ENCODE data around the gene CLCN5.

CLCN5 gene

DNA sequence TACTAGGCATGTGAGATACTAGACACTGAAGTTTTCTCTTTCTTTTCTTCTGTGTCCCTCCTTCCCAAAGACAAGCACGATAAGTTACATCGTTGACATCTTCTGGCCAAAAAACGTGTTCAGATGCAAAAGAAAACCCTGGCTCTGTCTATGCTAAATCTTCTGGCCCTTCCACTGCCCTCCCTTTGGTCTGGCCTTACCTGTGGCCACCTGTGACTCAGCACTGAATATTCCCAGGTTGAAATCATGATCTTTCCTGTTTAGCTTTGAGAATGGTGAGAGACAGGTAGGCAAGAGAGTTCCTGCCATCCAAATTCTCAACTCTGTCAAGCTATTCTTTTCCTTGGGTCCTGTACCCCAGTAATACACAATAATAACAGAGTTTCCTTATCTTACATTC is 12.3 kb downstream of the CLCN5 start:
- DNase-seq = no peak

DNA sequence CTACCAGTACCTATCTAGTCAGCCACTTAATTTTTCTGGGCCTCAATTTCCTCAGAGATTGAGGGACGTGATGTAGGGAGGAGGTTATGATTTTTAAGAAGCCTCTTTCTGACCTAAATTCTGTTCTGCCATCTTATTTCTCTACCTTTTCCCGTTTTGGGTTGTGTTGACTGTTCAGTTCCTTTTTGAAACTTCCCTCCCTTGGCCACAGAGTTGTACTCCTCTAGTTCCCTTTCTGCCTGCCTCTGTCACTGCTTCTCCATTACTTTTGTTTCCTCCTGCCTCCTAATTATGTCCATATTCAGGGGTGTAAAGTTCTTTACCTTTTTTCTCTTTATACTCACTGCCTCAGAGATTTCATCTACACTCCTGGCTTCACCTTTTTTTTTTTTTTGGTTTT is 25.4 kb downstream of the CLCN5 start:
- DNase-seq = no peak

DNA sequence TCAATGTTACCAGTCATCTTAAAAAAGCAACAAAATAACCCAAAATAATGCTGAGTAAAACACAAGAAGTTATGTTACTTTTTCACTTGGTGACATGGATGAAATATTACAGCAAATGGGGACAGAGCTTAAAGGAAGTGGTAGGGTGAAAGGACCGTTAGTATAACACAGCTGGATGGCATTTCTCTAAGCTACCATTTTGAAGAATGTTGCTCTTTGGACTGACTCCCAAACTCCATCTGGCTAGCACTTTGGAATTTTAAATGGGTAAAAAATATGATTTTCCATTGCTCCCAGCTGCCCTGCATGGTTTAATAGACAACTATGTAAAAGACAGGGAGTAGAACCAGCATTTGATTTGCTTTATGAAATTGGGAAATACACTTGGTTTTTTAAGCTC is 27.6 kb downstream of the CLCN5 start:
- DNase-seq = no peak

DNA sequence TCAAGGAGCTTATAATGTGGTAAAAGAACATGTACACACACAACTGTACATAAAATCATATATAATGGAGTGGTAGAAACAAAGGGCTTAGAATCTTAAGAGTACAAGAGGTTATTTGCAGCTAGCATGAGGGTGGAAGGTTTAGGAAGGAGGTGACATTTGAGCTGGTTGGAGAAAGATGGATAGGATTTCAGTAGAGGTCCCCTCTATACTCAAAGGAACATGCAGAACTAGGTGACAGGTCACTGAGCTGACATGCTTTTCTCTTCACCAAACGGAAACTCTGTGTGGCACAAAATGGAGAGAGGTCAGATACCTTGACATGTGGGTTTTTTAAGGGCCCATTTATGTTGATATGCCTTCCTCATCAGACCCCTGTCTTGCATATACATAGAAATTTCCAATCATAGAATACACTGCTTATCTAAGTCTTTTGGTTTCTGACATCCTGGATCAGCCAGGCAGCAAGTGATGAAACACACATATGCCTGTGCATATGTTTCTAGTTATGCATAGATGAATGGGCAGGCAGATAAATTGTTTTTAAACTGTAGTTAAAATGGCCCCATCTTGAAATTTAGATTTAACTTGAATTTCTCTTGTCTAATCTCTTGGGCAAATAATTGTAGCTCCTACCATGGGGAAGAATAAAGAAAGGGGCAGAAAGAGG is 29.3 kb downstream of the CLCN5 start:
- DNase-seq = no peak

DNA sequence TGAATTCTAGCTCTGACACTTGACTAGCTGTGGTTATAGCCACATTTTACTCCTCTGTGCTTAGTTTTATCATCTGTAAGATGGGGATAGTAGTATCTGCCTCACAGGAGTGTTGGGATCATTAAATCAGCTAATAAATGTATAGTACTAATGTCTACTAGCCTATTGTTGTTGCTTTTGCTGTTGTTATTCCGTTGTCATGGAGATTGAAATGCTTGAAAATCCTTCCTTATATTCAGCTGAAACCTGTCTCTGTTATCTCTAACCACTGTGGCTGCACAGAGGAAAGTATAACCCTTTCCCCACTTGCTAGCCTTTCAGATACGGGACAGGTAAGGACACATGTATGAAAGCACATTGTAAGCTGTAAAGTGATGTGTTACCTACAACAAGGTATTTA is 33.9 kb downstream of the CLCN5 start:
- DNase-seq = no peak

DNA sequence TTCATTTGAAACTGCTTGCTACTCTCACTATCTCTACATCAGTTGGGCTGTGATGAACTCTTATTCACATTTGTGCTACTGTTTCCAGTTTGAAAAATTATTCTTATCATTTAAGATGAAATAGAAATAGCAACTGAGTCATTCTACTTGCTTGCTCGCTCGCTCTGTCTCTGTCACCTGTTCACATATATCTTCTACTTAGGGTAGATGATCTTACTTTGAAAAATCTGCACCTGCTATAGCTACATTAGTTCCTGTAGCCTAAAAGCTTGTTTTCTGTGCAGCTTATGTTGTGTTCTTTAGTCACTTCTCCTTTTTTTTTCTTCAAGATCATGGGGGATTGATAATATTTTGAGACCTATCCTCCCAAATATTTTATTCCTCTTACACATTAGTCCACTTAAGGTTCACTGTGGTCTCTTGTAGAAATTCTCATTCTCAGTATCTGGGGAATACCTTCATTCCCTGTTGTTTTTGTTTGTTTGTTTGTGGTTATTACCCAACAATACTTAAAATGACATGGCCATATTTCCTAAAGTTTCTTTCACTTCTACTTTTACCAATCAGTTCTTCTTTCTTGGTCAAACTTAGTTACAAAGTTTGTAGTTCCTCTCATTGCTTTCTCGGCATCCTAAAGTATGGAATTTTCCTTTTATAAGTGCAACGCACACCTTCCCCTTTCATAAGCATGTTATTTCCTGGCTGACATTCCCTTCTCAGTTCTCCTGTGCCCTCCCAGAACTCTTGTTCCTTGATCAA is 36.5 kb downstream of the CLCN5 start:
- no peak for DNase-seq

DNA sequence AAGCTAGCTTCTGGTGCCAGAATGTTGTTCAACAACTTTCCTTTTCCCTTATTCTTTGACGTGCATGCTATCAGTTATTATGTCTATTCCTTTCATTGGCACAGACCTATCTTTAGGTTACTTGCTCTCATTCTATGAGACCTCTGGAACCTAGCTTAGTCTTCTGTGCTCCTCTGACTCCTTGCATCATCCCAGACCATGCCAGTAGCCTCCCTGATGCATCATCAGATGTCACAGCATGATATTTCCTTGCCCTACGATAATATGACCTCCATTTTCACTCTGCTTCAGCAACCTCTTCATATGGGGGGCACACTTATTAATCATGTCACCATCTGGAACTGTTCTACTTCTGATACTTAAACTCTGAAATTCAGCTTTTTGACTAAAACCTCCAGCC is 37.2 kb downstream of the CLCN5 start:
- no peak for DNase-seq

DNA sequence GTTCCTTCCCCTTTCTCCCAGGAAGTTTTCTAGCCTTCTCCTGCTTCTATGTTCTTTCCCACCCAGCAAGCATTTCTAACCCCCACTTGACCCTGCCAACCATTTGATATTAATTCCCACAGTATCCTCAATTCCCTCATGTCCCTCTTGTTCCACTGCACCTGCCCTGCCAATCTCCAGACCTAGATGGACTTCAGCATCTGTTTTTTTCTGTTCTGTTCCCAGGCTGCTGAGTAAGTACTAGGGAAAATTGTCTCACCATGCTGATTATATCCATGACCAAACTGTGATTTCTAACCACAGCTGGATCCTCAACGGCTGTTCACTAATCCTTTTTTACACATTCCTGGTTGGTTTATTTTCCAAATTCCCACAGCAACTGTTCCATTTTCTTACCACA is 37.7 kb downstream of the CLCN5 start:
- DNase-seq = no peak

DNA sequence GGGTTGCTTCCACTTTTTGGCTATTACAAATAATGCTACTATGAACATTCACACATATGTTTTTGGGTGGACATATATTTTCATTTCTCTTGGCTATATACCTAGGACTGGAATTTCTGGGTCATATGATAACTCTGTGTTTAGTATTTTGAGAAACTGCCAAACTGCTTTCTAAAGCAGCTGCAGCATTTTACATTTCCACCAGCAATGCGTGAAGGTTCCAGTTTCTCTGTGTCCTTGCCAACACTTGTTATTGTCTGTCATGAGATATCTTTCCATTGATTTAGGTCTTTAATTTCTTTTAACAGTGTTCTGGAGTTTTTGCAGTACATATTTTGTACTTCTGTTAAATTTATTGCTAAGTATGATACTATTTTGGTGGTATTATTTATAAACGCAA is 48.3 kb downstream of the CLCN5 start:
- DNase-seq = no peak

DNA sequence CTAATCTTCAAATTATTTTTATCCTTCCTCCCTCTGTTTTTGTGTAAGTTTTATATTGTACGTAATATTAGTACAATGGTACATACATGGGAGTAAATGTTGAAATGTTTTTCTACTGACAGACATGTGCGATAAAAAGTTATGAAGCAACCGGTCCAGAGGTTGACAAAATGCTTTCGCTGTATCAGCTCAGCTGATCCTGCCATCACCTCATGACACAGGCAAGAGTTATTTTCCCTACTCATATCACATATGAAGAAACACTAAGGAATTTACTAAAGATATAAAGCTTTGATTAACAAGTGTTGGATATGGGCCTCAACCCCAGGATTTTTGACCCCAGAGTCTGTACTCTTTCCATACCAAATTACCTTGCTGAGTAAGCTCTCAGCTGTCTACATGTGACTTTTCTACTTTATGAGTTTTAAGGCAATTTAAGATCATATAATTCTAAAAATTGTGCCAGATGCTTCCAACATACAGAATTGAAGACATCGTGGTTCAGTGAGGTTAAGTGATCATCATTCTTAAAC is 50.0 kb downstream of the CLCN5 start:
- no peak for DNase-seq

DNA sequence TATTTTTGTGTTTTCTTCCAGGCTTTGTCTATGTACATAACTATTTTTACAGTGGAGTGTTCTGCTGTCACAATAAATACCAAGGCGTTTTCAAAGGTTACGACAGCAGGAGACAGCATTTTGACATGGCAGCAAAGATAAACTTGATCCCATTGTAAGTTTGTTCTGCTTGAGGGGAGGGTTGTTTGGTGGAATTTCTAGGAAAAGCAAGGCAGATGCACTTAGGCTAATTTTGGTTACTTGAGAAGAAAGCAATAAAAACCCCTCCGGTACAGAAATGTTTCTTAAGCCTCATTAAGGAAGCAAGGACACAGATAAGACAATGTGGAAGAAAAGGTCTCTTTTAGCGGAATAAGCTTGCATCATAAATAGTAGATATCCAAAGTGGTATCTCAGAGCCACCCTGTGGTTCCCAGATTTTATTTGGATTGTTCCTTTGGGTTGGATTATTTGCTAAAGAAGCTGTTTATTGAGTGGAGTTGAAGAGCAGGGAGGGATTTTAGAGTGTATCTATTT is 54.3 kb downstream of the CLCN5 start:
- no peak for DNase-seq

DNA sequence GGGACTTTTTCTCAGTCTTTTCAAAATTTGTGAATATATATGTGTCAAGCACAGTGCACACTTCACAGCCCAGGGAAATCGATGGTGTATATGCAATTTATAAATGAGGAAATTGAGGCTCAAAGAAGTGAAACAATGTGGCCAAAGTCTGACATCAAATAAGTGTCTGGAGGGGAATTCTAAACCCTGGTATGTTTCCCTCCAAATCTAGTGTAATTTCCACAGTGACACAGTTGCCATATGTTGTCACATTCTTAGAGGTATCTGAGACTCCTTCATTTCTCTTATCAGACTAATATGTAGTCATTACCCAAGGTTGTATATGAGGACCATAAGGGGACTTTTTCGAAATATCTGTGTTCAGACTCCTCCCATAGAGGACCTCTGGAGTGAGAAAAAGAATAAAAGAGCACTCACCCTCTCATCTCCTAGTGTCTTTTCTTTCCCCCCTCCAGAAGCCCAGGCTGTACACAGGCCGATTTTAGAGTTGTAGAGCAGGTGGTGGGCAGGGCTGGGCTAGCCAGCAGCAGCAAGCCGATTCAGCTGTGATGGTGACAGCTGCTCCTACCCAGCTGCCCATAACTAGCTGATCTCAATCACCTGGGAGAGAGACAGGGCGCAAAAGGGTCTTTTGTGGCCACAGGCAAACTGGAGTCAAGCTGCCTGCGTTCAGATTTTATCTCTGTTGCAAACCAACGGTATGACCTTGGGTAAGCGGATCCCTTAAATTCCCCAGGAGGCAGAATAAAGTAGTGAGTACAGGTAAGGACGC is 55.1 kb downstream of the CLCN5 start:
- no peak for DNase-seq

DNA sequence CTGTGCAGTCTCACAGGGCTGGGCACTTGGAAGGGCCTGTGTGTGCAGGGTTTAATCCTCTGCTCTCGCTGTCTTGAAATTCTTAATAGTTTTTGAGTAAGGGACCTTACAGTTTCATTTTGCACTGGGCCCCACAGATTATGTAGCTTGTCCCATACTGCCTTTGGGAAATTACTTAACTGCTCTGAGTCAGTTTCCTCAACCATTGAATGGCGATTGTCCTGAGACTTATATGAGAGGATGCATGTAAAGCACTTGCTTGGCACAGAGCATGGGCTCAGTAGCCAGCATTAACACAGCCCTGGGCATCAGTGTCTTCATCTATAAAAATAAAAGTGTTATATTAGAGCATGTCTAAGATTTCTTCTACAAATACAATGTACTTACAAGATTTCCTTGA is 55.8 kb downstream of the CLCN5 start:
- DNase-seq = no peak

DNA sequence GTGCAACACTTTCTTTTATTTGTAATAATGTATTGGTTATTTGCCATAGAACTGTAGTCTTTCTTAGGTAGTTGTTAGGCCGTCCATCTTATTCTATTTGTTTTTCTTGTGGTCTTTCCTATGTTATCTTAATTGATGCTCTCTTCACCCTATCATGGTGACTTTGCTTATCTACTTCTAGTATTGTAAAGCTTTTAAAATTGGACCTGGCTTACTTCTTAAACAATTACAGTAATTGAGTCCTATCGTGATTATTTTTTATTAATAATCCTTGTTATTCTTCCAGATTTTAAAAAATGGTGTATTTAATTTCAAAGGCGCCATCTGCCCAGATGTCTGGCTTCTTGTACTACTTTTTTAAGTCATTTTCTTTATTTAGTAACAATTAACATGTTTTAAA is 63.7 kb downstream of the CLCN5 start:
- DNase-seq = no peak

DNA sequence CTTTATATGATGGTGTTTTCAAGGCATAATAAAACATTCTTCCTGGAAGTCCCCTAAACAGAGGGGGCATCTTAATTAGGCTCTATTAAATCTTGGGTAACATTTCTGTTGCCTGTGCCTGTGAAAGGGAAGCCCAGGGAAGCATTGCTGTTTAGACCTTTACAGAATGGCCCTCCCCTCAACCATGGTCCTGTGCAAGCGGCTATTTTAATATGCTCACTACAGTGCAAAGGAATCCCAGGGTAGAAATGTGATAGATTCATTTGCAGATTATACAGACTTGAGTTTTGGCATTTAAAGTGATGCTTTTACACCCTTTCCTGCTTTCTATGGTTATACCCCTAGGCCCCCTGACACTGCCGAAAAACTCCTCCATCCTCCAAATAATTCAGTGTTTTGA is 65.3 kb downstream of the CLCN5 start:
- no peak for DNase-seq

DNA sequence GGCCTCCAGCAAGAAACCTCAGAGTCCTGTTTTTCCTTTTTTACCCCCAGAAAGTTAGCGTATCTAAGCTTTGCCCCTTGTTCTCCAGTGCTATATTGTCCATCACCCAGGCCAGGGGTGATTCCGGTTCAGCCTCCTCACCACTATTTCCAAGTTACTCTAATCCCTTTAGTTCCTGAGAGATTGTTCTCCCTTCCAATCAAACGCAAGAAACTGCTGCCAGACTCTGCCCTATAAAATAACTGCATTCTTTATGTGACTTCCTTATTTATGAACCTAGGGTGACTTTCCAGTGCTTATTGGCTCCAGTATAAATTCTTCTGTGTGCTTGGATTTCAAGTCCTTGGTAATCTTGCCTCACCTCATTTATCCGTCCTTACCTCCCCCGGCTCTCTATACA is 65.7 kb downstream of the CLCN5 start:
- no peak for DNase-seq

DNA sequence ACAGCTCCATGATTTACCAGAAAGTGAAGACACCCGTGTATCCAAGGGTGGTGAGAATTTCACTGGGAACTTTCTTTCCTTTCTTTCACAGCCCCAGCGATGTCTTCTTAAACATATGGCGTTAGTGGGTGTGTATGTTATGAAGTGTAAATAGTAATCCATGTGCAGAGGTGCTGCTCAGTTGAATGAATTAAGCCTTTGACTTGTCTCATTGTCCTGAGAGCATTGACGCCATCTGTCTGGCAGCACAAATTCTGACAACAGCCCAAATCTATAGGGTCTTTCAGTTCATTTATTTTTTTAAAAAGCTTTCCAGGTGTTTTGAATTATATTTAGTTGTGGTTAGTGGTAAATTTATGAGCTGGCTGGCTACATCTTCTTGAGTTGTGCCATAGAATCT is 69.4 kb downstream of the CLCN5 start:
- DNase-seq = no peak

DNA sequence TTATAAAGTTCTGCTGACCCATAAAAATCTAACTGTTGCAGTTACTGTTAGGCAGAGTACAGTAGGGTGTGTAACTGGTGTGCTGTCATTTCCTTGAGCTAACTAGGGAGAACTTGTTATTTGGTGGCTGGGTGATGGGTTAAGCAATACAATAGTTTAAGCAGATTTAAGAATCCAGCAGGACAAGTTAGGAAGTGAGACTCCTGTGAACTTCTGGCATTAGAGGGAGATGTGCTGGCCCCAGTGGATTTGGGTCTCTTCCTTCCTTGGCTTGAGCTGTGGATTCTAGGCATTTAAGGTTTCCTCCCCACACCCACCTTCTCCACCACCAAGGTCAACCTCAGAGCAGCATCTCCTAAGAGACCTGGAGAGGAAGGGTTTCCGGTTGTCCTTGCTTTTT is 70.5 kb downstream of the CLCN5 start:
- DNase-seq = no peak

DNA sequence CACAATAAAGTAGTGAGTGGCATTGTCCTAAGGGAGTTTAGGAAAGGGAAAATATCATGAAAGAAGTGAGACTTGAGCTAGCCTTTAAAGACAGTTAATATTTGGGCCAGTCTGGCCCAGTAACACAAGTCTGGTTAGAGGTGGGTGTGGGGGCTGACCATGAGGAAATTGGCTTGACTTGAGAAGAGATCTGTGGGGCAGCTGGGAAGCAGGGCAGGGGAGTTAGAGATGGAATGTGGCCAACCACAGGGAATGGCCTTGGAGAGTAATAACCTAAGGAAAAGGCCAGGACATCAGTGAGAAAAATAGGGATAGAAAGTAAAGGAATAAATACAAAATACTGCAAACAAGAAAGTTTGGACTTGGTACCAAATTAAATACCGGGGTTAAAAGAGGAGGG is 71.3 kb downstream of the CLCN5 start:
- DNase-seq = no peak

DNA sequence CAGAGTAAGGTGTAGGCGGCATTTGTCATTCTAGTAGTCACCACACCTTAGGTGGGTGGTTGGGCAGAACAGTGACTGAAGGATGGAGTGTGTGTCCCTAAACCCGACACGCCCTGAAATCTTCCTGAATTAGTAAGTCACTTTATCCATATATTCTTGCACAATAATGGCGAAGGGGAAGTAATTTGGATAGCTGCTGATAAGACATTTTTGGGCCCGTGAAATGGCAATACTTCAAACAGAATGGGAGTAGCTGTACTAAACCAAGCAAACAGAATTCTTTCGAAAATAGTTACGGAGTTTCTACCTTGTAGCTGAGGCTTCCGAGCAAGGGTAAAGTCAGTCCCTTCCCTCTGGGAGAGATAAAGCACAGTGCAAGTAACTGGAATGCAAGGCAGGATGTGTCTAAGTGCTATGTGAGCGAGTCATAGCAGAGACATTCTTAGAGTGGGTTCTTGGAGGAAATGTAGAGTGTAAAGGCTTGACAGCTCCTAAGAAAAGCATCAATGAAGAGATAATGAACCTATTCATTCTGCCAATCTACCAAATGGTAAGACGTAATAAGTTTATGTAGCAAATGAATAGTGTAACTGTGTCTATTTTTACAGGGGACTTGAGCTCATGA is 72.8 kb downstream of the CLCN5 start:
- no peak for DNase-seq

DNA sequence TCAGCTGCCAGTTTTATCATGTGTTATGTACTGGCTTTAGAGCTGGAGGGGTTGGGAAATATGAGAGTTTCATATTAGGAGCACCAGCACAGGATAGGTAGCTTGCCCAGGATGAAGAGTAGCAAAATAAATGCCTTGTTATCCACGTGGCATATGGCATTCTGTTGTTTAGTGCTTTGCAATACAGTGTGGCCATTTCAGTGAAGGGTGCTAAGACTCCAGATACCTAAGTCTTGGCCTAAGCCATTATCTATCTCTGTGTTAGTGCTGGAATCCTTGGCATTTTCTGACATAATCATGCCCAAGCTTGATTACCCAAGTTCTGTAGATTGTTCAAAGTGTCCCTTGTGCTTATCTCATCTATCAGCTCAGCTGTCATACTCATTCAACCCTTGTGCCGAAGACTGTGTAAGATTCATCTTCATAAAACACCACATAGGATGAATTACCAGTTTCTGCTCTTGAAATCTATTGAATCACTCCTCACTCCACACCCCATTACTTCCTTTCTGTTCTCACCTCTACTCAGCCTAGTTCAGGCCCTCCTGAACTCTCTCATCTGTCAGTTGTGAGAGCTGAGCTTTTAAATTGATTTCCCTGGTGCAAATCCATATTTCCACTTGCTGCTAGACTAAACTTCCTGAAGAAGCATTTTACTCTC is 73.5 kb downstream of the CLCN5 start:
- no peak for DNase-seq

DNA sequence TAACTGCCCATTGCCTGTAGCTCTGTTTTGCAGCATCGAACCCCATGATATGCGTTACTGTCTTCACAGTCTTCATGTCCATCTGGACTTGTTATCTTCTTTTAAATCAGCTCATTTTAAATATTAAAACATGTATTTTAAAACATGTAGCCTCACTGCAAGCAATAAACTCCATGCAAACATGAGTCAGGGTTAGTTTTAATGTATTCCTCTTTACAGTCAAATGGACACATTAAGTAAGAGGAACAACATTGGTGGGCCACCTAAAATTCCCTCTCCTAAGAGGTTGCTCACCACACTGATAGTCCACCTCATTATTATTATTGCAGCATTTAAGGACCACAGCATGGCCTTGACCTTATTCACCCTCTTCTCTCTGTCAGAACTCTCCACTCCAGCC is 74.1 kb downstream of the CLCN5 start:
- DNase-seq = no peak

DNA sequence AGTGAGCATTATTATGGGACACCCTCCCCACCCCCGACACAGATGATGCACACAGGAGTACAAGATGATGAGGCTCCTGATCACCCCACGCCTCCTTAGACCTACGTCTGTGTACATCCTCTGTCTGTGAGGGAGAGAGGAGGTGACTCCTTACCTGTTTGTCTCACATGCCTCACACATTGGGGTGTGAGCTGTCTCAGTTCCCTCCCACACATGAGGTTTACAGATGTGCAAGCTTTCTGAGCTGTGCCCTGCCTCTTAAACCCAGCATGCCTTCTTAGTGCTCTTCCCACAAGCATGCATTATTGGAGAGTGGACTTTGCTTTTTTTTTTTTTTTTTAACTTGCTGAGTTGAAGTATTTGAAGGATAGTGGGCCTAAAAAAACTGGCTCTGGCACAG is 76.7 kb downstream of the CLCN5 start:
- DNase-seq = no peak

All from activated naive CD4-positive, alpha-beta T cell treated with anti-CD3 and anti-CD28 coated beads, Interleukin-2, amount 50 U/mL, for 16 hours (primary cell).